ENCODE measurements around the gene UBXN1. TPM values are rescaled to one million over a fixed set of nuclear protein-coding genes. Genes with fewer than 3 reads are reported as not detected.
A peak's percentile ranks its signal among the peaks of the same experiment; 100 is the strongest.
"Not testable (repeated sequence)": the region's sequence is repeated elsewhere in the genome, so short reads cannot be mapped to it uniquely, and the experiment has no call there.

The UBXN1 gene
- total RNA-seq, 2 donors from 2014 or later = 136 to 179 TPM

- TF ChIP-seq CTCF (IDR thresholded peaks at IDR 0.05) (no peak), POLR2AphosphoS5 (IDR thresholded peaks at IDR 0.05) (no peak), POLR2A (IDR thresholded peaks at IDR 0.05) (no peak)
- H3K4me1 ChIP-seq (replicated peaks) = peaks cover 6% of the 10 kb centered on the region
- H3K36me3 ChIP-seq = no peaks in the 10 kb centered on the region
- intact Hi-C loops (cut with DNase I) = no loop called here
- DNase-seq (ENCODE audit: low spot score) = no peak
- no peaks in the 10 kb centered on the region for H3K27me3 ChIP-seq (replicated peaks; ENCODE audit: insufficient read depth)
- H3K9me3 ChIP-seq = no peaks in the 10 kb centered on the region
- H3K4me3 ChIP-seq = no peak overlapping the region
- WGBS = 91% methylated on average over 11 of the region's 11 CpGs
- H3K27ac ChIP-seq = no peak overlapping the region
Observed at GRCh38 chr11:62654297-62654696, 24.6 kb downstream of the UBXN1 start.

- TF ChIP-seq POLR2AphosphoS5 (IDR thresholded peaks at IDR 0.05) (no peak), CTCF (IDR thresholded peaks at IDR 0.05) (no peak), POLR2A (IDR thresholded peaks at IDR 0.05) (no peak)
- peaks cover 0 to 2% of the 10 kb centered on the region in 2 donors for H3K36me3 ChIP-seq
- H3K27me3 ChIP-seq (replicated peaks; ENCODE audit: insufficient read depth) = no peaks in the 10 kb centered on the region
- peak overlapping the region; percentile 89 to 97 for H3K4me3 ChIP-seq
- peak overlapping the region; percentile 84 to 88 for H3K27ac ChIP-seq
- 38% methylated on average over 16 of the region's 16 CpGs for WGBS
- DNase-seq (ENCODE audit: low spot score) = no peak
- H3K4me1 ChIP-seq (replicated peaks) = peaks cover 6% of the 10 kb centered on the region
- H3K9me3 ChIP-seq = no peaks in the 10 kb centered on the region
- intact Hi-C loops (cut with DNase I) = no loop called here
Observed at GRCh38 chr11:62652161-62653006, 26.5 kb downstream of the UBXN1 start.

- 97% methylated on average over 12 of the region's 12 CpGs for WGBS
- intact Hi-C loops (cut with DNase I); DNase-seq (ENCODE audit: low spot score); H3K4me1 ChIP-seq (replicated peaks); H3K4me3 ChIP-seq; H3K27ac ChIP-seq; H3K9me3 ChIP-seq; H3K27me3 ChIP-seq (replicated peaks; ENCODE audit: insufficient read depth); H3K36me3 ChIP-seq: not testable (repeated sequence)
Observed at GRCh38 chr11:62650283-62650682, 28.6 kb downstream of the UBXN1 start.

GRCh38 chr11:62649486-62649885 is 29.4 kb downstream of the UBXN1 start:
- TF ChIP-seq CTCF (IDR thresholded peaks at IDR 0.05) = no peak
- TF ChIP-seq POLR2AphosphoS5 (IDR thresholded peaks at IDR 0.05) = no peak
- no peak for TF ChIP-seq POLR2A (IDR thresholded peaks at IDR 0.05)
- WGBS = 94% methylated on average over 11 of the region's 11 CpGs
- no peaks in the 10 kb centered on the region for H3K27me3 ChIP-seq (replicated peaks; ENCODE audit: insufficient read depth)
- no peak overlapping the region for H3K4me3 ChIP-seq
- peaks cover 6% of the 10 kb centered on the region for H3K4me1 ChIP-seq (replicated peaks)
- no peak for DNase-seq (ENCODE audit: low spot score)
- intact Hi-C loops (cut with DNase I) = no loop called here
- H3K27ac ChIP-seq = no peak overlapping the region
- no peaks in the 10 kb centered on the region for H3K9me3 ChIP-seq
- peaks cover 0 to 2% of the 10 kb centered on the region in 2 donors for H3K36me3 ChIP-seq

GRCh38 chr11:62648967-62649364 is 29.9 kb downstream of the UBXN1 start:
- peaks cover 0 to 2% of the 10 kb centered on the region in 2 donors for H3K36me3 ChIP-seq
- TF ChIP-seq POLR2AphosphoS5 (IDR thresholded peaks at IDR 0.05) (no peak), CTCF (IDR thresholded peaks at IDR 0.05) (no peak), POLR2A (IDR thresholded peaks at IDR 0.05) (no peak)
- H3K27ac ChIP-seq = no peak overlapping the region
- H3K27me3 ChIP-seq (replicated peaks; ENCODE audit: insufficient read depth) = no peaks in the 10 kb centered on the region
- intact Hi-C loops (cut with DNase I) = no loop called here
- no peak overlapping the region for H3K4me3 ChIP-seq
- peaks cover 6% of the 10 kb centered on the region for H3K4me1 ChIP-seq (replicated peaks)
- DNase-seq (ENCODE audit: low spot score) = no peak
- no peaks in the 10 kb centered on the region for H3K9me3 ChIP-seq
- WGBS = 94% methylated on average over 10 of the region's 11 CpGs
